Lower leg skin (tissue), 4 donors: ENCODE results near the gene PDZRN3. TPM values are rescaled to one million over a fixed set of nuclear protein-coding genes. Genes with fewer than 3 reads are reported as not detected.

Source experiments
- DNase-seq, 2 donors: peaks; one replicate each; pipeline ENCODE4 v3.0.0-alpha.2; 2019; ENCODE audit warnings: low spot score in 2 of 2
- H3K4me3 ChIP-seq: fragments of 200-600 bp; sonication (generic); 2 replicates; pipeline ENCODE4 v1.5.1; 2017; ENCODE audit warnings: mild to moderate bottlenecking, low read depth; ENCODE audit not compliant: poor library complexity, severe bottlenecking
- CTCF ChIP-seq, 3 donors: fragments of 450-650 bp; IDR thresholded peaks; one replicate each; pipeline ENCODE4 v1.5.1; 2016; ENCODE audit warnings: antibody characterized with exemption in 3 of 3, mild to moderate bottlenecking in 3 of 3, moderate library complexity in 2 of 3
- POLR2A ChIP-seq, 2 donors: fragments of 450-650 bp; IDR thresholded peaks; one replicate each; pipeline ENCODE4 v1.6.1; 2016 to 2017; ENCODE audit warnings: antibody characterized with exemption in 2 of 2, mild to moderate bottlenecking in 1 of 2, moderate library complexity in 1 of 2
- WGBS, 2 donors: methylation state at CpG; one replicate each; pipeline ENCODE4 v1.1.5; 2018; 5-methylcytosine and 5-hydroxymethylcytosine counted together
- intact Hi-C: fragments of 100-400 bp; cut with DNase I; formaldehyde crosslinking; loops from one replicate; pipeline ENCODE4 v1.15.0; 2023; ENCODE audit warnings: low total_unique reads
- total RNA-seq, 4 donors: library from RNA; depleted of rRNA; stranded (reverse); fragments of >200 nt; gene quantifications; one replicate each; pipeline ENCODE4 v1.1.0, GENCODE V29; 2016

The PDZRN3 gene
- total RNA-seq, 4 donors from 2014 or later = 9.7 to 29.9 (median 13.4) TPM

GRCh38 chr3:73499787-73500186 is 125.0 kb downstream of the PDZRN3 start:
- WGBS, 2 donors = 91 to 92% methylated on average over 3 of the region's 3 CpGs
- no peak overlapping the region for H3K4me3 ChIP-seq
- DNase-seq = no peak
- intact Hi-C loops = loop anchor here (5.0 kb wide), 1 partner anchor 397 kb away; no protein-coding TSS in a partner anchor
- TF ChIP-seq CTCF (IDR thresholded peaks at IDR 0.05) = no peak
- TF ChIP-seq POLR2A (IDR thresholded peaks at IDR 0.05) = no peak

GRCh38 chr3:73498764-73499622 is 125.7 kb downstream of the PDZRN3 start:
- whole genome bisulfite sequencing, 2 donors = 90% methylated on average over 23 of the region's 23 CpGs
- intact Hi-C loops = no loop called here

GRCh38 chr3:73497646-73498406 is 126.9 kb downstream of the PDZRN3 start:
- 87 to 88% methylated on average over 13 of the region's 13 CpGs for WGBS, 2 donors

More at GRCh38 chr3:73498764-73499622, 125.7 kb downstream of the PDZRN3 start:
- TF ChIP-seq POLR2A (IDR thresholded peaks at IDR 0.05) (no peak), CTCF (IDR thresholded peaks at IDR 0.05) (no peak)
- H3K4me3 ChIP-seq = no peak overlapping the region
- no peak for DNase-seq

GRCh38 chr3:73493543-73494308 is 131.0 kb downstream of the PDZRN3 start:
- 62 to 65% methylated on average over 7 of the region's 7 CpGs for WGBS, 2 donors
- no peak overlapping the region for H3K4me3 ChIP-seq
- no peak for DNase-seq
- intact Hi-C loops = no loop called here
- TF ChIP-seq CTCF (IDR thresholded peaks at IDR 0.05) (no peak), POLR2A (IDR thresholded peaks at IDR 0.05) (no peak)

More at GRCh38 chr3:73497646-73498406, 126.9 kb downstream of the PDZRN3 start:
- intact Hi-C loops = no loop called here
- no peak for DNase-seq
- no peak overlapping the region for H3K4me3 ChIP-seq
- TF ChIP-seq POLR2A (IDR thresholded peaks at IDR 0.05) = no peak
- no peak for TF ChIP-seq CTCF (IDR thresholded peaks at IDR 0.05)

- TF ChIP-seq CTCF (IDR thresholded peaks at IDR 0.05) (no peak), POLR2A (IDR thresholded peaks at IDR 0.05) (no peak)
- no peak overlapping the region for H3K4me3 ChIP-seq
- 56 to 64% methylated on average over 5 of the region's 5 CpGs for WGBS, 2 donors
- DNase-seq = no peak
- intact Hi-C loops = no loop called here
Observed at GRCh38 chr3:73492186-73492585, 132.6 kb downstream of the PDZRN3 start.
